COLO668 (cell line): ENCODE data around the gene PACSIN1.
A peak's percentile ranks its signal among the peaks of the same experiment; 100 is the strongest.

Experiments used
- DNase-seq: peaks from one replicate; lab custom pipeline; 2025; ENCODE audit not compliant: unreplicated experiment; lab: John Stamatoyannopoulos, UW

Gene PACSIN1

DNA sequence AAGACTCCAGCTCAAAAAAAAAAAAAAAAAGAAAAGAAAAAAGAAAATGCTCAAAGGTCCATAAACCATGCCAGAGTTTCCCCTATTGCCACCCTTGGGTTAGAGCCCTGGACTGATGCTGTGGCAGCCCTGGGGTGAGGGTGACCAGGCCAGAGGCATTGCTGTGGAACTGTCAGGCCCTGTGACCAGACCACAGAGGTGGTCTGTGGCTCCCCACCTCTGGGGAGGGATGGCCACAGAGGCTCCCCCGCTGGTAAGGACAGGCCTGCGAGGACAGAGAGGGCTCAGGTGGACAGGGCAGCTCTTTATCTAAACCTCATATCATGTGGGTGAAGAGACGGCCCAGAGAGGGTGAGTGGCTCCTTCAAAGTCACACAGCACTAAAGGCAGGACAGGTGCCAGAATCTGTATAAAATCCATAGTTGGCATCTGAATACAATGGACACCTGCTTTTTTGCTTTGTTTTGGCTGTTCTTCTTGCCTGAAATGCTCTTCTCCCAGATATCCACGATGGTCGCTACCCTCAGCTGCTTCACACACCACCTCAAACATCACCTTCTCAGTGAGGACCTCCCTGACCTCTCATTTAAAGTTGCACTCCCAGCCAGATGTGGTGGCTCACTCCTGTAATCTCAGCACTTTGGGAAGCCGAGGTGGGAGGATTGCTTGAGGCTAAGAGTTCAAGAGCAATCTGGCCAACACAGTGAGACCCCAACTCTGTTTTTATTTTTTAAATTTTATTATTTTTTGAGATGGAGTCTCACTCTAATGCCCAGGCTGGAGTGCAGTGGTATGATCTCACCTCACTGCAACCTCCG is 112.8 kb downstream of the PACSIN1 start:
- no peak for DNase-seq

- peak; percentile 9 for DNase-seq
Observed at GRCh38 chr6:34580707-34581560, 115.1 kb downstream of the PACSIN1 start.

GRCh38 chr6:34581561-34581920 is 115.7 kb downstream of the PACSIN1 start:
- no peak for DNase-seq

- DNase-seq = peak; percentile 11
Observed at GRCh38 chr6:34583461-34583860, 117.6 kb downstream of the PACSIN1 start.

DNA sequence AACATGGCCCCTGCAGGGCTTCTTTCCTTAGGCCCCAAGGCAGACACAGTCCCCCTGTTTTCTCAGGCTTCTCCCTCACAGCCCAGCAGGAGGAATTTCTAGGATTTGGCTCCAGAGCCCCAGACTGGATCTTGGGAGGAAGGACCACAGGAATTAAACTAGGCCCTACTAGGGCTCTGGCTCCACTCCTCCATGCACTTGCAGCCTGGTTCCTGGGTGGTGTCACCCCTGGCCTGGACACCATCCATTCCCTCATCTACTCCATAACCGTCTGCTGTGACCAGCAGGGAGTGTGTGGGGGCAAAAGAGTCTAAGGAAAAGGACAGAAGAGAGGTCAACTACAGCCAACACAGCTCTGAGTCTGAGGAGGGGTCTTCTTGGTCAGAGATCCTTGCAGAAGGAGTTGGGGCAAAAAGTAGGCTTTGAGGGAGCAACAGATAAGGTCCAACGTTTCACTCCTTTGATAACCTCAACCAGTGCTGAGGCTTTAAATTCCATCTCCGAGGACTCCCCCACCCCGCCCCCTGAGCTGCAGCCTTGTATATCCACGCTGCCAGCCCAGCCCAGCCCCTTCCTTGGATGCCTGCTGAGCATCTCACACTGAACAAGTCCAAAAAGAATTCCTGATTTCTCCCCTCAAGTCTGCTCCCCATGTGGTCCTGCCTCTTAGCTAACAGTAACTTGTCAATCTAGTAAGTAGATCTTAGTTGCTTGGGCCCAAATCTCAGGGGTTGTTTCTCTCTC is 118.2 kb downstream of the PACSIN1 start:
- DNase-seq = no peak

GRCh38 chr6:34584694-34585093 is 118.8 kb downstream of the PACSIN1 start:
- no peak for DNase-seq
